GM10248 (cell line): ENCODE data around the gene XPO4.
"Not testable (repeated sequence)": the region's sequence is repeated elsewhere in the genome, so short reads cannot be mapped to it uniquely, and the experiment has no call there.

Experiments used
- CTCF ChIA-PET: fragments of 300-600 bp; sonication (Branson Sonifier 250); formaldehyde crosslinking; extraction: SDS; loops from one replicate; lab custom pipeline; 2021; ENCODE audit warnings: antibody characterized with exemption; lab: Yijun Ruan, JAX
- POLR2A ChIA-PET: fragments of 350-650 bp; sonication (Branson Sonifier 250); formaldehyde crosslinking; extraction: SDS; loops from one replicate; lab custom pipeline; 2020; ENCODE audit warnings: antibody characterized with exemption; lab: Yijun Ruan, JAX
- DNase-seq: peaks from one replicate; pipeline ENCODE4 v3.0.0; 2012; ENCODE audit errors: extremely low spot score
- CTCF ChIP-seq: IDR thresholded peaks from 2 replicates; pipeline ENCODE4 v1.5.1; 2012; ENCODE audit warnings: mild to moderate bottlenecking, low read depth; ENCODE audit errors: extremely low read depth, missing control alignments, control extremely low read depth

Gene XPO4

DNA sequence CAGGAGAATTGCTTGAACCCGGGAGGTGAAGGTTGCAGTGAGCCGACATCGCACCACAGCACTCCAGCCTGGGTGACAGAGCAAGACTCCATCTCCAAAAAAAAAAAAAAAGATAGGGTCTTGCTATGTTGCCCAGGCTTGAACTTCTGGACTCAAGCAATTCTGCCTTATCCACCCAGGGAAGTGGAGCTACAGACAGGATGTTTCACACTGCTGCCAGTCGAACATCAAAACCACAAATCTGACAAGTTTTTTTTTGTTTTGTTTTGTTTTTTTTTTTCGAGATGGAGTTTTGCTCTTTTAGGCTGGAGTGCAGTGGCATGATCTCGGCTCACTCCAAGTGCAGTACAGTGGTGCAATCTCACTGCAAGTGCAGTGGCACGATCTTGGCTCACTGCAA lies 10.8 kb downstream of the XPO4 start:
- POLR2A ChIA-PET = no interaction called here
- CTCF ChIA-PET = no interaction called here
- no peak for DNase-seq
- TF ChIP-seq CTCF = no peak

GRCh38 chr13:20891034-20891433 lies 11.5 kb downstream of the XPO4 start:
- POLR2A ChIA-PET = interaction anchor here (0.7 kb wide), 1 partner anchor 184 kb away, joined by 6 read pairs; no protein-coding TSS in a partner anchor
- no peak for TF ChIP-seq CTCF
- DNase-seq = no peak
- CTCF ChIA-PET = interaction anchor here (0.9 to 1.7 kb wide), 3 partner anchors 14 to 63 kb away, joined by 3 to 5 read pairs (median 5); no protein-coding TSS in a partner anchor

- DNase-seq = not testable (repeated sequence)
- ChIA-PET POLR2A (interaction anchor here (0.7 kb wide), 1 partner anchor 184 kb away, joined by 6 read pairs; no protein-coding TSS in a partner anchor), CTCF (interaction anchor here (0.9 to 1.7 kb wide), 4 partner anchors 12 to 62 kb away, joined by 3 to 5 read pairs (median 5); partner anchors contain the start of gene XPO4)
Observed at GRCh38 chr13:20890540-20890939, 12.0 kb downstream of the XPO4 start.

DNA sequence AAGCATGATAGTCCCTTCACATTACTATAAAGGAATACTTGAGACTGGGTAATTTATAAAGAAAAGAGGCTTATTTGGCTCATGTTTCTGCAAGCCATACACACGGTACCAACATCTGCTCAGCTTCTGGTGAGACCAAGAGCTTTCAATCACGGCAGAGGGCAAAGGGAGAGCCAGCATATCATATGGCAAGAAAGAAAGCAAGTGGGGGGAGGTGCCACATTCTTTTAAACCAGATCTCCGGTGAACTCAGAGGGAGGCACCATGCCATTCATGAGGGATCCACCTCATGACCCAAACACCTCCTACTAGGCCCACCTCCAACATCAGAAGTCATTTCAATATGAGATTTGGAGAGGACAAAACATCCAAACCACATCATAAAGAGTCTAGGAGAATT lies 20.3 kb downstream of the XPO4 start:
- no peak for TF ChIP-seq CTCF
- DNase-seq = no peak
- ChIA-PET CTCF (no interaction called here), POLR2A (no interaction called here)

GRCh38 chr13:20877902-20878301 lies 24.6 kb downstream of the XPO4 start:
- TF ChIP-seq CTCF = no peak
- no peak for DNase-seq
- ChIA-PET POLR2A (no interaction called here), CTCF (interaction anchor here (1.1 to 1.5 kb wide), 4 partner anchors 10 to 385 kb away, joined by 3 to 5 read pairs (median 4); no protein-coding TSS in a partner anchor)

DNA sequence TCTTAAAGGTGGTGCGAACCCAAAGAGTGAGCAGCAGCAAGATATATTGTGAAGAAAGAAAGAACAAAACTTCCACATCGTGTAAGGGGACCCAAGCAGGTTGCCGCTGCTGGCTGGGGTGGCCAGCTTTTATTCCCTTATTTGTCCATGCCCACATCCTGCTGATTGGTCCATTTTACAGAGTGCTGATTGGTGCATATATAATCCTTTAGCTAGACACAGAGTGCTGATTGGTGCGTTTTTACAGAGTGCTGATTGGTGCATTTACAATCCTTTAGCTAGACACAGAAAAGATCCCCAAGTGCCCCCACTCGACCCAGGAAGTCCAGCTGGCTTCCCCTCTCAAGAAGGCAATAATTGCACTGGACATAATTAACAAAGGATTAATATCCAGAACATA lies 25.7 kb downstream of the XPO4 start:
- DNase-seq, POLR2A ChIA-PET: not testable (repeated sequence)
- CTCF ChIA-PET = interaction anchor here (1.1 to 1.5 kb wide), 3 partner anchors 13 to 384 kb away, joined by 3 to 5 read pairs (median 3); no protein-coding TSS in a partner anchor

DNA sequence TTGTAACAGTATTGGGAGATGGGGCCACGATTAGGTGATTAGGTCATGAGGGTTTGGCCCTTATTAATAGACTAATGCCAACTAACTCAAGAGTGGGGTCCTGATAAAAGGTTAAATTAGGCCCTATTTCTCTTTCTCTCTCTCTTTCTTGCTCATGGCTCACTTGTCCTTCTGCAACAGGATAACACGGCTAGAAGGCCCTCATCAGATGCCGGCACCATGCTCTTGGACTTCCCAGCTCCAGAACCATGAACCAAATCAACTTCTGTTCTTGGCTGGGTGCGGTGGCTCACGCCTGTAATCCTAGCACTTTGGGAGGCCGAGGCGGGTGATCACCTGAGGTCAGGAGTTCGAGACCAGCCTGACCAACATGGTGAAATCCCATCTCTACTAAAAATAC lies 28.1 kb downstream of the XPO4 start:
- CTCF ChIA-PET = interaction anchor here (0.9 to 1.5 kb wide), 3 partner anchors 12 to 171 kb away, joined by 4 to 8 read pairs (median 4); partner anchors contain the start of gene IL17D
- POLR2A ChIA-PET, DNase-seq: not testable (repeated sequence)

- no peak for TF ChIP-seq CTCF
- ChIA-PET CTCF (interaction anchor here (1.2 to 1.5 kb wide), 2 partner anchors 11 kb away, joined by 4 to 8 read pairs; no protein-coding TSS in a partner anchor), POLR2A (no interaction called here)
- no peak for DNase-seq
Observed at GRCh38 chr13:20873348-20873747, 29.2 kb downstream of the XPO4 start.
